HL-60 (cell line): ENCODE results near the gene EEPD1.

Experiments used
- DNase-seq, 2 experiments: peaks; one replicate each; pipeline ENCODE4 v3.0.0-alpha.2; 2010 to 2020; ENCODE audit warnings: low read depth in 1 of 2, low spot score in 1 of 2
- H3K27ac ChIP-seq: fragments of 250-450 bp; sonication (Bioruptor Pico); replicated peaks from 2 replicates; pipeline ENCODE4 v1.5.1; 2020; ENCODE audit warnings: mild to moderate bottlenecking, moderate library complexity
- H3K27me3 ChIP-seq: fragments of 250-450 bp; sonication (Bioruptor Pico); 2 replicates; pipeline ENCODE4 v1.5.1; 2021; ENCODE audit warnings: mild to moderate bottlenecking, moderate library complexity; ENCODE audit not compliant: insufficient read depth, poor library complexity, severe bottlenecking
- H3K4me3 ChIP-seq: replicated peaks from 2 replicates; pipeline ENCODE4 v1.5.1; 2011; ENCODE audit warnings: mild to moderate bottlenecking, control low read depth, low read length; ENCODE audit not compliant: insufficient read depth
- CTCF ChIP-seq: IDR thresholded peaks from one replicate; pipeline ENCODE4 v1.5.1; 2011; ENCODE audit warnings: low read length, control low read depth, inconsistent platforms; ENCODE audit not compliant: insufficient read depth
- GABPA ChIP-seq: IDR thresholded peaks from 2 replicates; pipeline ENCODE4 v1.6.1; 2012; ENCODE audit warnings: low read depth
- POLR2AphosphoS5 ChIP-seq: IDR thresholded peaks from 2 replicates; pipeline ENCODE4 v1.6.1; 2012; ENCODE audit warnings: low read depth
- REST ChIP-seq: IDR thresholded peaks from 2 replicates; pipeline ENCODE4 v1.6.1; 2012; ENCODE audit warnings: low read depth; ENCODE audit not compliant: insufficient replicate concordance
- SPI1 ChIP-seq: IDR thresholded peaks from 2 replicates; pipeline ENCODE4 v1.6.1; 2012; ENCODE audit warnings: low read depth, mild to moderate bottlenecking, borderline replicate concordance

Gene EEPD1

GRCh38 chr7:36286688-36287087, 133.6 kb downstream of the EEPD1 start:
- TF ChIP-seq CTCF (no peak), GABPA (no peak), SPI1 (no peak), POLR2AphosphoS5 (no peak), REST (no peak)
- Histone ChIP-seq H3K27ac (no peak overlapping the region), H3K4me3 (no peak overlapping the region), H3K27me3 (no peaks in the 10 kb centered on the region)
- DNase-seq, result no peak

GRCh38 chr7:36287371-36288241, 134.6 kb downstream of the EEPD1 start:
- TF ChIP-seq CTCF (no peak), GABPA (no peak), SPI1 (no peak), REST (no peak), POLR2AphosphoS5 (no peak)
- H3K27ac ChIP-seq, result no peak overlapping the region
- no peaks in the 10 kb centered on the region for H3K27me3 ChIP-seq
- no peak for DNase-seq
- no peak overlapping the region for H3K4me3 ChIP-seq

GRCh38 chr7:36288501-36288900, 135.4 kb downstream of the EEPD1 start:
- Histone ChIP-seq H3K4me3 (no peak overlapping the region), H3K27ac (no peak overlapping the region), H3K27me3 (no peaks in the 10 kb centered on the region)
- no peak for DNase-seq
- TF ChIP-seq CTCF, result no peak
- no peak for TF ChIP-seq REST
- no peak for TF ChIP-seq POLR2AphosphoS5
- TF ChIP-seq SPI1, result no peak
- TF ChIP-seq GABPA, result no peak
